HCT116 (cell line): ENCODE results near the gene NAT9. TPM values are rescaled to one million over a fixed set of nuclear protein-coding genes. Genes with fewer than 3 reads are reported as not detected.
A peak's percentile ranks its signal among the peaks of the same experiment; 100 is the strongest.

Experiments
- ATAC-seq: fragments of 200-7000 bp; cut with Tn5 transposase; 2 replicates; pipeline ENCODE4 v1.9.1; 2020; ENCODE audit warnings: mild to moderate bottlenecking, moderate library complexity
- BruUV-seq: library from RNA; stranded (reverse); fragments of 400-500 nt; replicated peaks from 2 replicates; lab custom pipeline; 2021; lab: Mats Ljungman, UMichigan
- CTCF ChIA-PET: fragments of 300-600 bp; sonication (Branson Sonifier 250); formaldehyde crosslinking; loops from one replicate; lab custom pipeline; 2021; ENCODE audit warnings: antibody characterized with exemption; lab: Charles Lee
- POLR2A ChIA-PET: fragments of 300-600, 350-600 bp; sonication (Branson Sonifier 250); formaldehyde crosslinking; loops from one replicate; lab custom pipeline; 2021; ENCODE audit warnings: antibody characterized with exemption; lab: Charles Lee
- RAD21 ChIA-PET, 2 experiments: fragments of 300-600 bp; sonication (Branson Sonifier 250); formaldehyde crosslinking; loops; one replicate each; lab custom pipeline; 2023; ENCODE audit warnings: low total read pairs in 2 of 2; ENCODE audit not compliant: uncharacterized antibody in 2 of 2, unreplicated experiment in 2 of 2, low non-redundant PET in 1 of 2; lab: Charles Lee
- DNase-seq: peaks from one replicate; pipeline ENCODE4 v3.0.0-alpha.2; 2010; ENCODE audit warnings: low read depth, low spot score
- H2AFZ ChIP-seq: fragments of 200-600 bp; shearing (Covaris generic), sonication (generic); 2 replicates; pipeline ENCODE4 v1.6.1; 2017; ENCODE audit warnings: low read depth, mixed run types, mixed read lengths, antibody characterized with exemption, low read length; ENCODE audit not compliant: poor library complexity, severe bottlenecking
- H3K27ac ChIP-seq: 2 replicates; pipeline ENCODE4 v1.5.1; 2012; ENCODE audit warnings: low read depth, low read length
- H3K27me3 ChIP-seq: fragments of 200-600 bp; sonication (generic); 2 replicates; pipeline ENCODE4 v1.6.1; 2016; ENCODE audit warnings: mixed run types, low read length, mixed read lengths; ENCODE audit not compliant: insufficient read depth
- H3K36me3 ChIP-seq, 2 experiments: fragments of 200-500 bp in 1 of 2; fragments of 200-600 bp in 1 of 2; sonication (Bioruptor generic) in 1 of 2; sonication (generic) in 1 of 2; 2 replicates each; pipeline versions ENCODE4 v1.5.1 to v1.6.1; 2014 to 2016; ENCODE audit warnings: low read length in 2 of 2, inconsistent platforms in 1 of 2, mixed read lengths in 1 of 2, mixed run types in 1 of 2; ENCODE audit not compliant: insufficient read depth in 2 of 2, control insufficient read depth in 1 of 2
- H3K4me1 ChIP-seq, 2 experiments: fragments of 200-600 bp in 1 of 2; sonication (generic) in 1 of 2; 2 replicates each; pipeline versions ENCODE4 v1.5.1 to v1.6.1; 2012 to 2017; ENCODE audit warnings: low read length in 2 of 2, inconsistent platforms in 1 of 2, mild to moderate bottlenecking in 1 of 2, mixed read lengths in 1 of 2, mixed run types in 1 of 2, moderate library complexity in 1 of 2; ENCODE audit not compliant: insufficient read depth in 2 of 2, control insufficient read depth in 1 of 2
- H3K4me2 ChIP-seq: fragments of 200-600 bp; sonication (generic); 2 replicates; pipeline ENCODE4 v1.6.1; 2017; ENCODE audit warnings: mixed run types, low read length, mixed read lengths
- H3K4me3 ChIP-seq, 2 experiments: fragments of 200-600 bp in 1 of 2; sonication (generic) in 1 of 2; replicated peaks in 1 of 2; 2 replicates each; pipeline ENCODE4 v1.5.1; 2011 to 2016; ENCODE audit warnings: low read length in 2 of 2, control low read depth in 1 of 2, low read depth in 1 of 2, mild to moderate bottlenecking in 1 of 2, mixed read lengths in 1 of 2, mixed run types in 1 of 2
- H3K79me2 ChIP-seq: fragments of 200-600 bp; sonication (generic); 2 replicates; pipeline ENCODE4 v1.6.1; 2017; ENCODE audit warnings: mild to moderate bottlenecking, mixed run types, low read length, moderate library complexity, mixed read lengths; ENCODE audit not compliant: insufficient read depth
- H3K9ac ChIP-seq: fragments of 200-600 bp; sonication (generic); 2 replicates; pipeline ENCODE4 v1.6.1; 2016; ENCODE audit warnings: low read length, mixed read lengths
- H3K9me2 ChIP-seq: fragments of 200-600 bp; sonication (generic), shearing (Covaris generic); 2 replicates; pipeline ENCODE4 v1.6.1; 2017; ENCODE audit warnings: mixed run types, mild to moderate bottlenecking, moderate library complexity; ENCODE audit not compliant: insufficient read depth
- H3K9me3 ChIP-seq, 2 experiments: fragments of 200-500 bp in 1 of 2; fragments of 200-600 bp in 1 of 2; sonication (Bioruptor generic) in 1 of 2; sonication (generic) in 1 of 2; 2 replicates each; pipeline ENCODE4 v1.6.1; 2014 to 2017; ENCODE audit warnings: low read length in 2 of 2, mixed read lengths in 2 of 2, inconsistent platforms in 1 of 2, low read depth in 1 of 2, mild to moderate bottlenecking in 1 of 2, mixed run types in 1 of 2, moderate library complexity in 1 of 2; ENCODE audit not compliant: control insufficient read depth in 1 of 2, insufficient read depth in 1 of 2
- H4K20me1 ChIP-seq: fragments of 200-600 bp; sonication (generic), shearing (Covaris generic); 2 replicates; pipeline ENCODE4 v1.6.1; 2017; ENCODE audit warnings: mixed run types, mild to moderate bottlenecking, moderate library complexity; ENCODE audit not compliant: insufficient read depth
- ATF3 ChIP-seq: IDR thresholded peaks from 2 replicates; pipeline ENCODE4 v1.6.1; 2012
- CBX3 ChIP-seq: IDR thresholded peaks from 2 replicates; pipeline ENCODE4 v1.6.1; 2012; ENCODE audit warnings: low read depth
- EGR1 ChIP-seq: IDR thresholded peaks from 2 replicates; pipeline ENCODE4 v1.6.1; 2012; ENCODE audit warnings: low read depth
- EZH2 ChIP-seq: fragments of 200-600 bp; sonication (generic); IDR thresholded peaks from 2 replicates; pipeline ENCODE4 v1.6.1; 2017; ENCODE audit warnings: antibody characterized with exemption, mixed run types
- FOSL1 ChIP-seq: IDR thresholded peaks from 2 replicates; pipeline ENCODE4 v1.6.1; 2012; ENCODE audit warnings: low read depth
- JUND ChIP-seq: IDR thresholded peaks from 2 replicates; pipeline ENCODE4 v1.6.1; 2012
- POLR2A ChIP-seq: IDR thresholded peaks from 2 replicates; pipeline ENCODE4 v1.7.0; 2011; ENCODE audit warnings: borderline replicate concordance; ENCODE audit not compliant: insufficient read depth, insufficient read length; ENCODE audit errors: extremely low read depth
- SRF ChIP-seq: IDR thresholded peaks from 2 replicates; pipeline ENCODE4 v1.6.1; 2012; ENCODE audit warnings: low read depth
- TCF7L2 ChIP-seq: IDR thresholded peaks from 2 replicates; pipeline ENCODE4 v1.7.0; 2011; ENCODE audit warnings: borderline replicate concordance, inconsistent platforms; ENCODE audit not compliant: insufficient read depth, insufficient read length; ENCODE audit errors: extremely low read depth
- ZBTB33 ChIP-seq: IDR thresholded peaks from 2 replicates; pipeline ENCODE4 v1.6.1; 2011; ENCODE audit warnings: mild to moderate bottlenecking, low read length, moderate library complexity; ENCODE audit not compliant: insufficient replicate concordance; ENCODE audit errors: extremely low read depth
- intact Hi-C: fragments of 100-400 bp; cut with micrococcal nuclease; formaldehyde crosslinking; loops from 2 replicates; pipeline ENCODE4 v1.10.0; 2022
- total RNA-seq: library from RNA; stranded (reverse); gene quantifications from one replicate; pipeline ENCODE4 v1.2.1, GENCODE V29; 2021; ENCODE audit not compliant: unreplicated experiment
- TF ChIP-seq, protein P1 (sequence below), 3 experiments: fragments of 200-600 bp in 1 of 3; sonication (generic) in 1 of 3; IDR thresholded peaks in 2 of 3; conservative IDR thresholded peaks in 1 of 3; 2 replicates each; pipeline ENCODE4 v1.5.1; 2012 to 2017; ENCODE audit warnings: low read depth in 2 of 3, low read length in 2 of 3, antibody characterized with exemption in 1 of 3, borderline replicate concordance in 1 of 3, control low read depth in 1 of 3, mild to moderate bottlenecking in 1 of 3, mixed read lengths in 1 of 3, mixed run types in 1 of 3, moderate library complexity in 1 of 3; ENCODE audit not compliant: insufficient read depth in 1 of 3

The NAT9 gene
- total RNA-seq, 1 experiment from 2014 or later: 88.7 TPM

DNA sequence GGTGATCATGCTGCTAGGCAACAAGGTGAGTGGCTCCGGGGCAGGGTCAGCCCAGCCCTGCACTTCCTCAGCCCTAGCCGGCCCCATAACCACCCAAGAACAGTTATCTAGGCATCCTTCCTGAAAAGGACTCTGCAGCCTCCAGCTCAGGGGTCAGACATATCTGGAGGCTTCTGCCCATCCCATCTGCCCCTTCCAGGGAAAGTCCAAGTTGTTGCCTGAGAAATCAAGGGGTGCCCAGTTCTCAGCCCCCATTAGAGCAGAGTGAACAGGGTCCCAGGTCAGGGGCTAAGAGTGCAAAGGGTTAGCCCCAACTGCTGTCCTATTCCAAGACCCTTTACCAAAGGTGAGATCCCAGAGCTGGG is 31.8 kb downstream of the NAT9 start:
- Histone ChIP-seq H2AFZ (no peak overlapping the region), H3K36me3 (no peaks in the 10 kb centered on the region), H3K27me3 (no peaks in the 10 kb centered on the region), H3K9me2 (no peaks in the 10 kb centered on the region), H3K79me2 (peaks cover 8% of the 10 kb centered on the region), H3K9ac (no peak overlapping the region), H4K20me1 (no peaks in the 10 kb centered on the region), H3K4me3 (no peak overlapping the region), H3K4me1 (peaks cover 16 to 23% of the 10 kb centered on the region in 2 experiments; a peak in 3 of 4 replicates), H3K27ac (no peak overlapping the region), H3K4me2 (peak overlapping the region; percentile 59), H3K9me3 (no peaks in the 10 kb centered on the region)
- intact Hi-C loops: loop anchor here (1.0 to 2.0 kb wide), 3 partner anchors 26 to 120 kb away; no protein-coding TSS in a partner anchor
- POLR2A ChIA-PET: interaction anchor here (0.6 to 1.1 kb wide), 3 partner anchors 25 to 545 kb away, joined by 3 read pairs; partner anchors contain the start of gene SLC25A19
- TF ChIP-seq FOSL1 (no peak), POLR2A (no peak), ATF3 (no peak), CBX3 (no peak), JUND (no peak)
- TF ChIP-seq, protein P1, sequence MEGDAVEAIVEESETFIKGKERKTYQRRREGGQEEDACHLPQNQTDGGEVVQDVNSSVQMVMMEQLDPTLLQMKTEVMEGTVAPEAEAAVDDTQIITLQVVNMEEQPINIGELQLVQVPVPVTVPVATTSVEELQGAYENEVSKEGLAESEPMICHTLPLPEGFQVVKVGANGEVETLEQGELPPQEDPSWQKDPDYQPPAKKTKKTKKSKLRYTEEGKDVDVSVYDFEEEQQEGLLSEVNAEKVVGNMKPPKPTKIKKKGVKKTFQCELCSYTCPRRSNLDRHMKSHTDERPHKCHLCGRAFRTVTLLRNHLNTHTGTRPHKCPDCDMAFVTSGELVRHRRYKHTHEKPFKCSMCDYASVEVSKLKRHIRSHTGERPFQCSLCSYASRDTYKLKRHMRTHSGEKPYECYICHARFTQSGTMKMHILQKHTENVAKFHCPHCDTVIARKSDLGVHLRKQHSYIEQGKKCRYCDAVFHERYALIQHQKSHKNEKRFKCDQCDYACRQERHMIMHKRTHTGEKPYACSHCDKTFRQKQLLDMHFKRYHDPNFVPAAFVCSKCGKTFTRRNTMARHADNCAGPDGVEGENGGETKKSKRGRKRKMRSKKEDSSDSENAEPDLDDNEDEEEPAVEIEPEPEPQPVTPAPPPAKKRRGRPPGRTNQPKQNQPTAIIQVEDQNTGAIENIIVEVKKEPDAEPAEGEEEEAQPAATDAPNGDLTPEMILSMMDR (IDR thresholded peaks at IDR 0.05 in 2 of 3, conservative IDR thresholded peaks at IDR 0.05 in 1 of 3; ENCODE audit: borderline replicate concordance in 1 of 3, insufficient read depth in 1 of 3, low read depth in 2 of 3, low read length in 2 of 3): no peak
- BruUV-seq: no TSS peak
- ATAC-seq (no peak), DNase-seq (no peak)
- RAD21 ChIA-PET: interaction anchor here (0.6 to 1.6 kb wide), 8 partner anchors 23 to 98 kb away, joined by 3 to 8 read pairs (median 3); a partner anchor contains a TSS
- CTCF ChIA-PET: interaction anchor here (0.5 to 4.5 kb wide), 18 partner anchors 8 to 214 kb away, joined by 3 to 55 read pairs (median 7); partner anchors contain the start of genes FDXR, GRIN2C, NAT9 and RAB37

GRCh38 chr17:74743755-74744154 is 32.4 kb downstream of the NAT9 start:
- Histone ChIP-seq H3K9me2 (no peaks in the 10 kb centered on the region), H4K20me1 (no peaks in the 10 kb centered on the region), H3K4me1 (peaks cover 17 to 23% of the 10 kb centered on the region in 2 experiments; a peak in 3 of 4 replicates), H3K27ac (no peak overlapping the region), H3K4me3 (no peak overlapping the region), H3K9ac (no peak overlapping the region), H3K36me3 (no peaks in the 10 kb centered on the region), H3K79me2 (peaks cover 2% of the 10 kb centered on the region; the same call in 1 of the 2 replicates), H2AFZ (no peak overlapping the region), H3K9me3 (no peaks in the 10 kb centered on the region), H3K4me2 (no peak overlapping the region), H3K27me3 (no peaks in the 10 kb centered on the region)
- BruUV-seq: no TSS peak
- no peak for ATAC-seq
- RAD21 ChIA-PET: interaction anchor here in 1 of 2 experiments (0.8 to 1.2 kb wide), 2 partner anchors 86 to 99 kb away, joined by 3 read pairs; no protein-coding TSS in a partner anchor
- POLR2A ChIA-PET: no interaction called here
- no peak for DNase-seq
- CTCF ChIA-PET: interaction anchor here (0.8 to 4.5 kb wide), 6 partner anchors 7 to 178 kb away, joined by 4 to 55 read pairs (median 24); partner anchors contain the start of genes FDXR and RAB37
- intact Hi-C loops: loop anchor here (1.0 to 2.0 kb wide), 3 partner anchors 27 to 121 kb away; no protein-coding TSS in a partner anchor
- no peak for TF ChIP-seq CBX3
- TF ChIP-seq, protein P1 (IDR thresholded peaks at IDR 0.05 in 2 of 3, conservative IDR thresholded peaks at IDR 0.05 in 1 of 3; ENCODE audit: borderline replicate concordance in 1 of 3, insufficient read depth in 1 of 3, low read depth in 2 of 3, low read length in 2 of 3): no peak
- TF ChIP-seq POLR2A: no peak
- no peak for TF ChIP-seq ZBTB33
- no peak for TF ChIP-seq TCF7L2
- TF ChIP-seq JUND: no peak
- TF ChIP-seq FOSL1: no peak
- TF ChIP-seq EZH2: no peak
- no peak for TF ChIP-seq EGR1
- no peak for TF ChIP-seq SRF
